K562 (cell line): ENCODE results near the gene SLC31A1. TPM values are rescaled to one million over a fixed set of nuclear protein-coding genes. Genes with fewer than 3 reads are reported as not detected.

Source experiments
- ATAC-seq: fragments of 200-7000 bp; cut with Tn5 transposase; 3 replicates; pipeline ENCODE4 v1.9.1; 2020; ENCODE audit warnings: moderate library complexity
- BruUV-seq: library from RNA; stranded (reverse); fragments of 400-500 nt; replicated peaks from 2 replicates; lab custom pipeline; 2021; lab: Mats Ljungman, UMichigan
- CTCF ChIA-PET: fragments of 300-600 bp; formaldehyde crosslinking; extraction: SDS; loops from one replicate; lab custom pipeline; 2021; ENCODE audit warnings: low intra/inter-chr PET ratio; lab: Yijun Ruan, JAX
- POLR2A ChIA-PET: fragments of 300-600, 350-650 bp; sonication (Branson Sonifier 250); formaldehyde crosslinking; extraction: SDS; loops from one replicate; lab custom pipeline; 2021; ENCODE audit warnings: antibody characterized with exemption, inconsistent platforms; lab: Yijun Ruan, JAX
- DNase-seq, 4 experiments: peaks; one replicate each; pipeline versions ENCODE4 v3.0.0 to v3.0.0-alpha.2; 2011 to 2018; ENCODE audit warnings: low spot score in 3 of 4, mixed read lengths in 3 of 4; ENCODE audit errors: extremely low read depth in 1 of 4
- FAIRE-seq: peaks from 2 replicates; lab custom pipeline; 2011; peaks lifted over from hg19 to GRCh38; lab: Jason Lieb, UNC
- H2AFZ ChIP-seq: 2 replicates; pipeline ENCODE4 v1.6.0; 2011; ENCODE audit warnings: low read depth, low read length, control low read depth, inconsistent platforms
- H3K27ac ChIP-seq: fragments of 200-600 bp; 3 replicates; pipeline ENCODE4 v1.8.0; 2011; ENCODE audit warnings: low read depth, mild to moderate bottlenecking, control low read depth, inconsistent platforms, low read length, moderate library complexity, mixed read lengths; ENCODE audit errors: extremely low read depth
- H3K27me3 ChIP-seq, 2 experiments: fragments of 300-600 bp in 1 of 2; 2 replicates in 1 of 2; 3 replicates in 1 of 2; pipeline versions ENCODE4 v1.6.0 to v1.8.0; 2011; ENCODE audit warnings: inconsistent platforms in 2 of 2, low read length in 2 of 2, mild to moderate bottlenecking in 1 of 2, mixed read lengths in 1 of 2, moderate library complexity in 1 of 2; ENCODE audit not compliant: control insufficient read depth in 2 of 2, insufficient read depth in 2 of 2
- H3K36me3 ChIP-seq: fragments of 300-600 bp; 3 replicates; pipeline ENCODE4 v1.8.0; 2011; ENCODE audit warnings: mild to moderate bottlenecking, low read length, inconsistent platforms; ENCODE audit not compliant: control insufficient read depth, insufficient read depth
- H3K4me1 ChIP-seq, 2 experiments: fragments of 200-600 bp in 1 of 2; replicated peaks in 1 of 2; 2 replicates in 1 of 2; 3 replicates in 1 of 2; pipeline versions ENCODE4 v1.5.1 to v1.8.0; 2011; ENCODE audit warnings: inconsistent platforms in 2 of 2, low read length in 2 of 2, mild to moderate bottlenecking in 1 of 2, mixed read lengths in 1 of 2, moderate library complexity in 1 of 2; ENCODE audit not compliant: control insufficient read depth in 2 of 2, insufficient read depth in 2 of 2
- H3K4me2 ChIP-seq: 2 replicates; pipeline ENCODE4 v1.6.1; 2011; ENCODE audit warnings: low read length, control low read depth, inconsistent platforms, mixed read lengths; ENCODE audit not compliant: insufficient read depth
- H3K4me3 ChIP-seq: fragments of 200-600 bp; sonication (generic), shearing (Covaris generic); 2 replicates; pipeline ENCODE4 v1.5.1; 2016; ENCODE audit warnings: control low read depth, inconsistent platforms
- H3K79me2 ChIP-seq: fragments of 200-600 bp; 3 replicates; pipeline ENCODE4 v1.8.0; 2011; ENCODE audit warnings: low read length, inconsistent platforms; ENCODE audit not compliant: control insufficient read depth, insufficient read depth
- H3K9ac ChIP-seq, 2 experiments: 2 replicates each; pipeline versions ENCODE4 v1.6.0 to v1.6.1; 2011; ENCODE audit warnings: low read depth in 2 of 2, low read length in 2 of 2, control low read depth in 1 of 2, inconsistent platforms in 1 of 2, mild to moderate bottlenecking in 1 of 2, mixed read lengths in 1 of 2; ENCODE audit not compliant: insufficient read depth in 1 of 2
- H3K9me1 ChIP-seq: one replicate; pipeline ENCODE4 v1.6.0; 2011; ENCODE audit warnings: inconsistent platforms, mild to moderate bottlenecking, low read length, moderate library complexity; ENCODE audit not compliant: control insufficient read depth, insufficient read depth
- H3K9me3 ChIP-seq: replicated peaks from 2 replicates; pipeline ENCODE4 v1.5.1; 2011; ENCODE audit warnings: low read depth, low read length, inconsistent platforms; ENCODE audit not compliant: control insufficient read depth, insufficient read depth
- H4K20me1 ChIP-seq: replicated peaks from 2 replicates; pipeline ENCODE4 v1.6.1; 2011; ENCODE audit warnings: low read length, inconsistent platforms, mixed read lengths; ENCODE audit not compliant: control insufficient read depth, insufficient read depth
- ARID1B ChIP-seq: fragments of 450-650 bp; IDR thresholded peaks from 2 replicates; pipeline ENCODE4 v1.6.1; 2016; ENCODE audit warnings: antibody characterized with exemption, mild to moderate bottlenecking, inconsistent platforms
- ATF7 ChIP-seq: fragments of 450-650 bp; IDR thresholded peaks from 2 replicates; pipeline ENCODE4 v1.7.1; 2014; ENCODE audit warnings: mild to moderate bottlenecking, moderate library complexity
- CBX3 ChIP-seq, 2 experiments: IDR thresholded peaks; 1 replicate in 1 of 2; 2 replicates in 1 of 2; pipeline ENCODE4 v1.6.1; 2012; ENCODE audit warnings: inconsistent platforms in 2 of 2, low read length in 2 of 2, borderline replicate concordance in 1 of 2, control low read depth in 1 of 2
- CC2D1A ChIP-seq: fragments of 450-650 bp; IDR thresholded peaks from 2 replicates; pipeline ENCODE4 v1.6.1; 2017; ENCODE audit warnings: mild to moderate bottlenecking
- FOXK2 ChIP-seq, 2 experiments: fragments of 450-650 bp; IDR thresholded peaks in 1 of 2; conservative IDR thresholded peaks in 1 of 2; 2 replicates each; pipeline ENCODE4 v1.6.1; 2016; ENCODE audit warnings: low read depth in 2 of 2, mild to moderate bottlenecking in 1 of 2
- MNT ChIP-seq, 2 experiments: fragments of 450-650 bp; conservative IDR thresholded peaks; 2 replicates each; pipeline ENCODE4 v1.6.1; 2017; ENCODE audit warnings: mild to moderate bottlenecking in 2 of 2, moderate library complexity in 2 of 2
- NR1H2 ChIP-seq: sonication (generic); formaldehyde crosslinking; IDR thresholded peaks from 2 replicates; pipeline ENCODE4 v1.4.0; 2020; ENCODE audit warnings: mild to moderate bottlenecking, missing genetic modification reagents
- RB1 ChIP-seq: fragments of 450-650 bp; IDR thresholded peaks from 2 replicates; pipeline ENCODE4 v1.6.1; 2017; ENCODE audit warnings: low read depth, mild to moderate bottlenecking
- XRCC4 ChIP-seq: IDR thresholded peaks from one replicate; pipeline ENCODE4 v1.6.1; 2011; ENCODE audit not compliant: insufficient read depth, insufficient read length; ENCODE audit errors: extremely low read depth
- ZNF146 ChIP-seq: IDR thresholded peaks from one replicate; pipeline ENCODE4 v1.6.1; 2018; ENCODE audit warnings: missing compliant biosample characterization; ENCODE audit not compliant: unreplicated experiment
- WGBS: fragments of 100-300 bp; shearing (Covaris generic); methylation state at CpG from one replicate; pipeline ENCODE4 v1.1.6; 2016; ENCODE audit warnings: low coverage, mixed read lengths; ENCODE audit not compliant: insufficient coverage; ENCODE audit errors: missing lambda C conversion rate; 5-methylcytosine and 5-hydroxymethylcytosine counted together
- in situ Hi-C: fragments of 300-500 bp; cut with MboI; formaldehyde crosslinking; loops from 4 replicates; pipeline ENCODE4 v1.15.0; 2018; ENCODE audit warnings: inconsistent platforms, mixed read lengths
- intact Hi-C: fragments of 100-400 bp; cut with micrococcal nuclease; formaldehyde crosslinking; loops from 2 replicates; pipeline ENCODE4 v1.14.2; 2022
- polyA plus RNA-seq, 8 experiments: library from polyadenylated mRNA; depleted of rRNA in 4 of 8; stranded (reverse) in 5 of 8; unstranded in 3 of 8; fragments of >200 nt; fragmentation: Nextera tagmentation in 2 of 8; fragmentation: Illumina TruSeq in 1 of 8; extraction: Ambion mirVana in 2 of 8; extraction: Trizol in 1 of 8; gene quantifications; 2 replicates each; pipeline versions ENCODE4 v1.2.1 to v1.2.3, GENCODE V29; 2011 to 2014; ENCODE audit warnings: inconsistent platforms in 1 of 8, missing spikeins in 1 of 8
- total RNA-seq, 7 experiments: library from RNA; depleted of rRNA in 6 of 7; stranded (reverse); fragments of >200 nt in 6 of 7; fragmentation: Illumina TruSeq in 2 of 7; extraction: Trizol in 2 of 7; gene quantifications; 2 replicates each; pipeline versions ENCODE4 v1.2.1 to v1.2.3, GENCODE V29; 2011 to 2021; ENCODE audit warnings: low replicate concordance in 1 of 7

The SLC31A1 gene
- total and polyA plus RNA-seq, 9 of the 15 experiments (the other 6 are each of a cell fraction or from before 2014, with no cell fraction given), result 15.4 to 40.7 (median 25.9) TPM

DNA sequence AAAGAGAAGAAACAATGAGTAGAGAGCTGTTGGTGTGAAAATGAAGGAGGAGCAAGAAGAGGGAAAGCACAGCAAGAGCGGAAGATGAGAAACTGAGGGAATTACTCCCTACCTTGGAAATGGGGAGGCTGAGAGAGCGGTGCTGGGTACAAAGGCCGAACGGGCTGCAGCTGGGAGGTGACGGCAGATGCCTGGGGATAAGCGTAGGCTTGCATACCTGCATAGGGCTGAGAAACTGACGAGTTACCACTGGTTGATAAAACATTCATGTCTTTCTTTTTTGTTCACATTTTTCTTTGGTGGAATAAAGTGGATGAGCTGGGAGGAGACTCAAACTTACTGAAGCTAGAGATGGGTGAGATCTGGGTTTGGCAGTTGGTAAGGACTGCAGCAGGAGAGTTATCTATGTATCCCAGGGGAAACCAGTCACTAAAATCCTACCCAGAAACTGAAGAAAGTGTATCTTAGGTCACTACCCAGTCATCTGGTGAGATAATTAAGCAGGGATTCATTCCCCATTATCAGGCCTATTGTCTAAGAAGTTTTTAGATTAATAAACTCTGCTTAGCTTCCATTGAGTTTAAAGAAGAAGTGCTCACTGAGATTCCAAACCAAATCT lies 35.1 kb upstream of the SLC31A1 start:
- in situ Hi-C loops (no loop called here), intact Hi-C loops (no loop called here)
- no peaks in the 10 kb centered on the region for H3K9me3 ChIP-seq
- no peak overlapping the region for H2AFZ ChIP-seq
- ChIA-PET CTCF (no interaction called here), POLR2A (interaction anchor here (0.7 to 1.7 kb wide), 5 partner anchors 11 to 35 kb away, joined by 3 to 7 read pairs (median 3); partner anchors contain the start of genes FKBP15, SLC31A1 and SLC31A2)
- WGBS, result 94% methylated on average over 7 of the region's 7 CpGs
- no peaks in the 10 kb centered on the region for H3K4me1 ChIP-seq
- BruUV-seq, result no TSS peak
- TF ChIP-seq MNT (conservative IDR thresholded peaks at IDR 0.05) (no peak), XRCC4 (no peak), CC2D1A (no peak), ZNF146 (CRISPR knock-in tag) (no peak), NR1H2 (no peak), RB1 (no peak), ARID1B (no peak), ATF7 (no peak), FOXK2 (conservative IDR thresholded peaks at IDR 0.05 in 1 of 2, IDR thresholded peaks at IDR 0.05 in 1 of 2; ENCODE audit: low read depth in 2 of 2) (no peak), CBX3 (IDR thresholded peaks at IDR 0.05; ENCODE audit: borderline replicate concordance in 1 of 2, low read length in 2 of 2) (no peak)
- H3K9me1 ChIP-seq, result no peaks in the 10 kb centered on the region
- H3K9ac ChIP-seq, result no peak overlapping the region
- ATAC-seq (no peak), FAIRE-seq (no peak), DNase-seq (no peak)
- H3K79me2 ChIP-seq, result no peaks in the 10 kb centered on the region
- no peaks in the 10 kb centered on the region for H4K20me1 ChIP-seq
- no peaks in the 10 kb centered on the region for H3K27me3 ChIP-seq
- no peak overlapping the region for H3K4me2 ChIP-seq
- H3K36me3 ChIP-seq, result peaks cover 92% of the 10 kb centered on the region
- no peak overlapping the region for H3K4me3 ChIP-seq
- no peak overlapping the region for H3K27ac ChIP-seq
